ENCODE results near the gene GUSB. TPM values are rescaled to one million over a fixed set of nuclear protein-coding genes. Genes with fewer than 3 reads are reported as not detected.

GUSB gene
- total and polyA plus RNA-seq, 2 of the 4 experiments (the other 2 are of a cell fraction): 12.9 to 47.7 TPM

- H3K9me3 ChIP-seq (ENCODE audit: control insufficient read depth, insufficient read depth, low read length): no peaks in the 10 kb centered on the region
- H3K4ac ChIP-seq (ENCODE audit: low read depth, low read length): no peak overlapping the region
- H2BK20ac ChIP-seq (ENCODE audit: low read depth, low read length): no peak overlapping the region
- H2BK120ac ChIP-seq (ENCODE audit: low read depth, low read length): no peak overlapping the region
- no peaks in the 10 kb centered on the region for H4K20me1 ChIP-seq (ENCODE audit: insufficient read depth, low read length)
- H3K4me3 ChIP-seq (ENCODE audit: insufficient read depth, low read depth, low read length): no peak overlapping the region
- H4K91ac ChIP-seq (ENCODE audit: insufficient read depth, low read depth, low read length): no peak overlapping the region
- ATAC-seq (ENCODE audit: low read depth): no peak
- no peak overlapping the region for H2AK9ac ChIP-seq (replicated peaks; ENCODE audit: low read depth, low read length, poor library complexity)
- intact Hi-C loops (cut with micrococcal nuclease): no loop called here
- H3K23ac ChIP-seq (ENCODE audit: low read depth, low read length): no peak overlapping the region
- no peak overlapping the region for H4K5ac ChIP-seq (ENCODE audit: low read depth, low read length)
- peaks cover 63% of the 10 kb centered on the region for H3K36me3 ChIP-seq (ENCODE audit: control insufficient read depth, insufficient read depth, low read length)
- H3K56ac ChIP-seq (ENCODE audit: extremely low read depth, insufficient read depth, low read length): no peak overlapping the region
- no peak overlapping the region for H3K14ac ChIP-seq (replicated peaks; ENCODE audit: low read depth, low read length)
- no peak for DNase-seq
- no peak overlapping the region for H2BK15ac ChIP-seq (ENCODE audit: low read depth, low read length)
- H2AFZ ChIP-seq (replicated peaks; ENCODE audit: low read length, poor library complexity): no peak overlapping the region
- no peaks in the 10 kb centered on the region for H3K4me1 ChIP-seq (ENCODE audit: control insufficient read depth, insufficient read depth, low read length)
- no peak overlapping the region for H4K8ac ChIP-seq (ENCODE audit: low read depth in 2 of 2, low read length in 2 of 2)
- BruUV-seq (replicated peaks): no TSS peak
- no peak overlapping the region for H3K18ac ChIP-seq (ENCODE audit: low read depth, low read length)
- no peaks in the 10 kb centered on the region for H3K27me3 ChIP-seq (ENCODE audit: control insufficient read depth, insufficient read depth, low read length)
- H3K27ac ChIP-seq (ENCODE audit: insufficient read depth, low read length): no peak overlapping the region
- H3K9me1 ChIP-seq (ENCODE audit: insufficient read depth, low read length): peaks cover 3% of the 10 kb centered on the region
- no peak overlapping the region for H2AK5ac ChIP-seq (ENCODE audit: low read depth, low read length)
- in situ Hi-C loops (cut with MboI; ENCODE audit: low sequenced_read_pairs): loop anchor here (25.0 kb wide), 1 partner anchor 234 kb away; no protein-coding TSS in a partner anchor
- ChIA-PET POLR2A (ENCODE audit: unreplicated experiment) (no interaction called here), CTCF (no interaction called here)
- WGBS, 2 experiments (ENCODE audit: extremely low coverage in 2 of 2, insufficient read length in 1 of 2): 100% methylated on average over 3 of the region's 8 CpGs; no CpG with 5 or more reads in 1 of the 2 experiments
- H3K4me2 ChIP-seq (ENCODE audit: low read depth, low read length): no peak overlapping the region
- peaks cover 0 to 7% of the 10 kb centered on the region in 2 experiments; a peak in 2 of 4 replicates for H3K79me1 ChIP-seq (ENCODE audit: low read depth in 1 of 2, low read length in 2 of 2)
- no peak overlapping the region for H2BK5ac ChIP-seq (ENCODE audit: low read depth, low read length, poor library complexity, severe bottlenecking)
- no peak for TF ChIP-seq SMC3 (IDR thresholded peaks at IDR 0.05; ENCODE audit: low read depth, low read length)
- no peak for TF ChIP-seq POLR2A (IDR thresholded peaks at IDR 0.05; ENCODE audit: low read depth, low read length)
- TF ChIP-seq RCOR1 (IDR thresholded peaks at IDR 0.05; ENCODE audit: insufficient replicate concordance, low read length): no peak
- no peak for TF ChIP-seq MAZ (IDR thresholded peaks at IDR 0.05; ENCODE audit: borderline replicate concordance, low read depth, low read length)
- no peak for TF ChIP-seq NFE2L2 (IDR thresholded peaks at IDR 0.05; ENCODE audit: low read depth, low read length)
- no peak for TF ChIP-seq FOS (IDR thresholded peaks at IDR 0.05; ENCODE audit: low read depth, low read length)
- no peak for TF ChIP-seq USF2 (IDR thresholded peaks at IDR 0.05; ENCODE audit: low read depth, low read length)
- no peak for TF ChIP-seq CTCF (conservative IDR thresholded peaks at IDR 0.05; ENCODE audit: low read depth, low read length)
- no peak for TF ChIP-seq BHLHE40 (IDR thresholded peaks at IDR 0.05; ENCODE audit: low read depth, low read length)
- no peak for TF ChIP-seq ELK1 (IDR thresholded peaks at IDR 0.05; ENCODE audit: borderline replicate concordance, low read depth, low read length)
- no peak for TF ChIP-seq RAD21 (IDR thresholded peaks at IDR 0.05; ENCODE audit: low read length)
- TF ChIP-seq MXI1 (IDR thresholded peaks at IDR 0.05; ENCODE audit: borderline replicate concordance, low read depth, low read length): no peak
- TF ChIP-seq MAFK (IDR thresholded peaks at IDR 0.05; ENCODE audit: low read depth, low read length): no peak
- no peak for TF ChIP-seq RFX5 (IDR thresholded peaks at IDR 0.05; ENCODE audit: low read depth, low read length)
- no peak for TF ChIP-seq CEBPB (IDR thresholded peaks at IDR 0.05; ENCODE audit: low read depth, low read length)
- no peak for TF ChIP-seq CHD1 (IDR thresholded peaks at IDR 0.05; ENCODE audit: low read depth, low read length)
- no peak overlapping the region for H3K9ac ChIP-seq (ENCODE audit: low read depth, low read length)
- dilution Hi-C loops (cut with HindIII; ENCODE audit: low sequenced_read_pairs, unreplicated experiment): no loop called here
These were observed 11.0 kb downstream of the GUSB start for GRCh38 chr7:65971021-65971420.

Data from IMR-90 (cell line).